H1 (cell line): ENCODE data around the gene TMEM147. TPM values are rescaled to one million over a fixed set of nuclear protein-coding genes. Genes with fewer than 3 reads are reported as not detected.

ENCODE experiments used
- CTCF ChIA-PET: fragments of 300-600 bp; sonication (Branson Sonifier 250); formaldehyde crosslinking; loops from one replicate; lab custom pipeline; 2021; ENCODE audit not compliant: partially characterized antibody; lab: Charles Lee
- POLR2A ChIA-PET: fragments of 300-600 bp; sonication (Branson Sonifier 250); formaldehyde crosslinking; loops from one replicate; lab custom pipeline; 2021; ENCODE audit warnings: inconsistent platforms; ENCODE audit not compliant: partially characterized antibody; lab: Charles Lee
- DNase-seq, 2 experiments: peaks; one replicate each; pipeline versions ENCODE4 v3.0.0 to v3.0.0-alpha.2; 2010 to 2022; ENCODE audit warnings: low spot score in 2 of 2, low read depth in 1 of 2, mixed read lengths in 1 of 2
- FAIRE-seq: peaks from 2 replicates; lab custom pipeline; 2011; peaks lifted over from hg19 to GRCh38; lab: Jason Lieb, UNC
- H2AFZ ChIP-seq: 2 replicates; pipeline ENCODE4 v1.8.1; 2012; ENCODE audit warnings: low read length, inconsistent platforms
- H2AK5ac ChIP-seq: 2 replicates; pipeline ENCODE4 v1.6.1; 2013; ENCODE audit warnings: low read depth, low read length
- H2BK120ac ChIP-seq: replicated peaks from 2 replicates; pipeline ENCODE3; 2013; ENCODE audit warnings: low read depth, low read length, inconsistent platforms
- H2BK12ac ChIP-seq: 2 replicates; pipeline ENCODE4 v1.6.1; 2013; ENCODE audit warnings: low read depth, low read length
- H2BK15ac ChIP-seq: 2 replicates; pipeline ENCODE4 v1.6.1; 2013; ENCODE audit warnings: low read length
- H2BK20ac ChIP-seq: 2 replicates; pipeline ENCODE4 v1.6.1; 2013; ENCODE audit warnings: low read length
- H2BK5ac ChIP-seq: 2 replicates; pipeline ENCODE4 v1.6.1; 2013; ENCODE audit warnings: low read depth, low read length
- H3K14ac ChIP-seq: 2 replicates; pipeline ENCODE4 v1.6.1; 2013; ENCODE audit warnings: inconsistent platforms; ENCODE audit not compliant: insufficient read length
- H3K18ac ChIP-seq: 2 replicates; pipeline ENCODE4 v1.6.1; 2013; ENCODE audit warnings: low read length; ENCODE audit errors: extremely low read depth
- H3K23ac ChIP-seq: 2 replicates; pipeline ENCODE4 v1.6.1; 2013; ENCODE audit warnings: inconsistent platforms; ENCODE audit not compliant: insufficient read length
- H3K23me2 ChIP-seq: 2 replicates; pipeline ENCODE4 v1.6.1; 2013; ENCODE audit warnings: low read depth, low read length
- H3K27ac ChIP-seq: 2 replicates; pipeline ENCODE4 v1.6.1; 2011; ENCODE audit warnings: low read depth, low read length, inconsistent platforms
- H3K27me3 ChIP-seq, 4 experiments: replicated peaks in 1 of 4; 1 replicate in 1 of 4; 2 replicates in 3 of 4; pipeline versions ENCODE4 v1.6.1 to v1.8.1; 2011 to 2013; ENCODE audit warnings: low read length in 3 of 4, mild to moderate bottlenecking in 3 of 4, inconsistent platforms in 2 of 4, mixed read lengths in 2 of 4, moderate library complexity in 1 of 4; ENCODE audit not compliant: control insufficient read depth in 3 of 4, insufficient read depth in 3 of 4; ENCODE audit errors: extremely low read depth in 1 of 4
- H3K36me3 ChIP-seq, 4 experiments: 2 replicates each; pipeline versions ENCODE4 v1.6.1 to v1.8.1; 2011 to 2013; ENCODE audit warnings: mild to moderate bottlenecking in 4 of 4, low read length in 3 of 4, moderate library complexity in 2 of 4, control low read depth in 1 of 4, inconsistent platforms in 1 of 4; ENCODE audit not compliant: insufficient read depth in 4 of 4, control insufficient read depth in 2 of 4
- H3K4ac ChIP-seq: replicated peaks from 2 replicates; pipeline ENCODE3; 2013; ENCODE audit warnings: low read length, low read depth, mixed read lengths, inconsistent platforms; ENCODE audit not compliant: insufficient read length
- H3K4me1 ChIP-seq, 4 experiments: replicated peaks in 1 of 4; 1 replicate in 1 of 4; 2 replicates in 3 of 4; pipeline versions ENCODE4 v1.6.1 to v1.8.1; 2011 to 2013; ENCODE audit warnings: low read length in 3 of 4, inconsistent platforms in 2 of 4, mixed read lengths in 1 of 4; ENCODE audit not compliant: insufficient read depth in 4 of 4, control insufficient read depth in 3 of 4
- H3K4me2 ChIP-seq, 2 experiments: 2 replicates each; pipeline versions ENCODE4 v1.6.1 to v1.8.1; 2011 to 2013; ENCODE audit warnings: low read depth in 2 of 2, low read length in 2 of 2, control low read depth in 1 of 2, inconsistent platforms in 1 of 2, mild to moderate bottlenecking in 1 of 2; ENCODE audit not compliant: insufficient read depth in 1 of 2
- H3K4me3 ChIP-seq, 4 experiments: fragments of 200-600, 300-600 bp in 1 of 4; sonication (generic), shearing (Covaris generic), sonication (Bioruptor Twin) in 1 of 4; 2 replicates each; pipeline versions ENCODE4 v1.5.1 to v1.8.1; 2011 to 2016; ENCODE audit warnings: low read length in 4 of 4, low read depth in 3 of 4, control low read depth in 2 of 4, inconsistent platforms in 2 of 4, mild to moderate bottlenecking in 2 of 4, mixed read lengths in 1 of 4, moderate library complexity in 1 of 4; ENCODE audit not compliant: insufficient read depth in 2 of 4; ENCODE audit errors: extremely low read depth in 1 of 4
- H3K56ac ChIP-seq: replicated peaks from 2 replicates; pipeline ENCODE3; 2013; ENCODE audit warnings: low read depth, mild to moderate bottlenecking, mixed read lengths, low read length, inconsistent platforms; ENCODE audit not compliant: insufficient read length
- H3K79me1 ChIP-seq: 2 replicates; pipeline ENCODE4 v1.6.1; 2013; ENCODE audit warnings: low read depth, low read length, control low read depth
- H3K79me2 ChIP-seq, 2 experiments: 2 replicates each; pipeline versions ENCODE4 v1.6.1 to v1.8.1; 2012 to 2013; ENCODE audit warnings: low read length in 2 of 2, mild to moderate bottlenecking in 2 of 2, inconsistent platforms in 1 of 2; ENCODE audit not compliant: insufficient read depth in 2 of 2, control insufficient read depth in 1 of 2
- H3K9ac ChIP-seq, 4 experiments: replicated peaks in 1 of 4; 1 replicate in 1 of 4; 2 replicates in 3 of 4; pipeline versions ENCODE4 v1.6.1 to v1.8.1; 2011 to 2013; ENCODE audit warnings: low read depth in 3 of 4, low read length in 3 of 4, control low read depth in 2 of 4, mild to moderate bottlenecking in 2 of 4, moderate library complexity in 2 of 4, inconsistent platforms in 1 of 4; ENCODE audit errors: extremely low read depth in 1 of 4
- H3K9me3 ChIP-seq, 2 experiments: 2 replicates each; pipeline versions ENCODE4 v1.6.1 to v1.8.1; 2012 to 2013; ENCODE audit warnings: mild to moderate bottlenecking in 2 of 2, moderate library complexity in 2 of 2, control low read depth in 1 of 2, inconsistent platforms in 1 of 2, low read depth in 1 of 2, low read length in 1 of 2, mixed read lengths in 1 of 2; ENCODE audit not compliant: insufficient read depth in 2 of 2
- H4K20me1 ChIP-seq, 2 experiments: replicated peaks in 1 of 2; 2 replicates each; pipeline versions ENCODE3 to v1.8.1; 2011 to 2013; ENCODE audit warnings: inconsistent platforms in 2 of 2, low read length in 2 of 2, mild to moderate bottlenecking in 1 of 2; ENCODE audit not compliant: insufficient read depth in 2 of 2, control insufficient read depth in 1 of 2
- H4K5ac ChIP-seq: 2 replicates; pipeline ENCODE4 v1.6.1; 2013; ENCODE audit warnings: low read length, low read depth, mixed read lengths, inconsistent platforms; ENCODE audit not compliant: insufficient read length
- H4K8ac ChIP-seq: 2 replicates; pipeline ENCODE4 v1.8.0; 2013; ENCODE audit warnings: mild to moderate bottlenecking, moderate library complexity, low read length, inconsistent platforms; ENCODE audit not compliant: insufficient read depth; ENCODE audit errors: extremely low read depth
- H4K91ac ChIP-seq: replicated peaks from 2 replicates; pipeline ENCODE3; 2013; ENCODE audit warnings: low read length, mixed read lengths, inconsistent platforms; ENCODE audit not compliant: insufficient read length
- BCL11A ChIP-seq, 2 experiments: IDR thresholded peaks; one replicate each; pipeline ENCODE4 v1.6.1; 2011; ENCODE audit warnings: low read depth in 2 of 2, low read length in 2 of 2, mild to moderate bottlenecking in 2 of 2
- EZH2 ChIP-seq: fragments of 200-600 bp; sonication (generic); IDR thresholded peaks from 2 replicates; pipeline ENCODE4 v1.7.1; 2012; ENCODE audit warnings: low read depth, mild to moderate bottlenecking, moderate library complexity, low read length, inconsistent platforms; ENCODE audit not compliant: severe bottlenecking
- PHF8 ChIP-seq: fragments of 200-600 bp; sonication (generic); conservative IDR thresholded peaks from 2 replicates; pipeline ENCODE4 v1.7.1; 2012; ENCODE audit warnings: low read depth, mild to moderate bottlenecking, inconsistent platforms, low read length, moderate library complexity
- SIX5 ChIP-seq: IDR thresholded peaks from 2 replicates; pipeline ENCODE4 v1.6.1; 2011; ENCODE audit warnings: mild to moderate bottlenecking, low read depth, low read length
- WGBS, 2 experiments: shearing (Covaris generic) in 1 of 2; methylation state at CpG; one replicate each; pipeline versions ENCODE4 v1.1.6 to v1.1.7; 2013 to 2015; ENCODE audit warnings: low lambda C conversion rate in 2 of 2, mixed read lengths in 2 of 2, inconsistent platforms in 1 of 2, low coverage in 1 of 2, missing lambda C conversion rate in 1 of 2; ENCODE audit not compliant: insufficient replicate concordance in 2 of 2, insufficient coverage in 1 of 2, insufficient read length in 1 of 2; ENCODE audit errors: extremely low coverage in 1 of 2, missing lambda C conversion rate in 1 of 2; 5-methylcytosine and 5-hydroxymethylcytosine counted together
- polyA plus RNA-seq, 7 experiments: library from polyadenylated mRNA; depleted of rRNA in 3 of 7; stranded (reverse) in 5 of 7; unstranded in 2 of 7; fragments of >200 nt in 5 of 7; fragments of 200-250 nt in 2 of 7; gene quantifications; 1 replicate in 5 of 7; 2 replicates in 1 of 7; 4 replicates in 1 of 7; pipeline versions ENCODE4 v1.2.1 to v1.2.3, GENCODE V29; 2011 to 2013; ENCODE audit warnings: missing spikeins in 2 of 7, mixed read lengths in 2 of 7
- total RNA-seq: library from RNA; stranded (reverse); fragmentation: NEBNext Ultra II Directional; extraction: Animal tissue kit (Norgen Biotek cat#: 25700); gene quantifications from 2 replicates; pipeline ENCODE4 v1.2.1, GENCODE V29; 2021

TMEM147 gene
- total and polyA plus RNA-seq, 2 of the 8 experiments (the other 6 are each of a cell fraction or from before 2014, with no cell fraction given), result 159 to 418 TPM

- CTCF ChIA-PET, result interaction anchor here (2.0 kb wide), 1 partner anchor 9 kb away, joined by 8 read pairs; the partner anchor contains the start of gene KRTDAP
- no peak overlapping the region for H3K14ac ChIP-seq
- no peaks in the 10 kb centered on the region for H3K23me2 ChIP-seq
- WGBS, 2 experiments, result 93% methylated on average over 10 of the region's 10 CpGs; no CpG with 5 or more reads in 1 of the 2 experiments
- no peak overlapping the region for H2BK120ac ChIP-seq
- H4K5ac ChIP-seq, result no peak overlapping the region
- H3K23ac ChIP-seq, result no peak overlapping the region
- POLR2A ChIA-PET, result interaction anchor here (0.5 to 2.6 kb wide), 5 partner anchors 9 to 16 kb away, joined by 4 to 23 read pairs (median 5); partner anchors contain the start of gene DMKN
- no peak overlapping the region for H3K4me2 ChIP-seq
- no peak overlapping the region for H4K8ac ChIP-seq
- H3K18ac ChIP-seq, result no peak overlapping the region
- H3K27me3 ChIP-seq, result no peaks in the 10 kb centered on the region
- no peak overlapping the region for H2AK5ac ChIP-seq
- H2BK15ac ChIP-seq, result no peak overlapping the region
- no peak overlapping the region for H3K27ac ChIP-seq
- no peaks in the 10 kb centered on the region for H3K9me3 ChIP-seq
- no peak overlapping the region for H3K56ac ChIP-seq
- H4K91ac ChIP-seq, result no peak overlapping the region
- no peaks in the 10 kb centered on the region; a peak in 1 of 4 replicates for H3K79me2 ChIP-seq
- H2AFZ ChIP-seq, result no peak overlapping the region
- H2BK20ac ChIP-seq, result no peak overlapping the region
- H3K4ac ChIP-seq, result no peak overlapping the region
- H2BK12ac ChIP-seq, result no peak overlapping the region
- H3K4me3 ChIP-seq, result no peak overlapping the region
- peaks cover 20 to 59% (median 45%) of the 10 kb centered on the region in 4 experiments for H3K36me3 ChIP-seq
- peaks cover 2 to 14% of the 10 kb centered on the region in 2 experiments for H4K20me1 ChIP-seq
- H3K4me1 ChIP-seq, result peaks cover 0 to 4% (median 2%) of the 10 kb centered on the region in 4 experiments; a peak in 2 of 7 replicates
- no peak overlapping the region for H3K9ac ChIP-seq
- FAIRE-seq, result no peak
- no peak for DNase-seq
- H2BK5ac ChIP-seq, result no peak overlapping the region
- no peaks in the 10 kb centered on the region for H3K79me1 ChIP-seq
- no peak for TF ChIP-seq PHF8
- no peak for TF ChIP-seq SIX5
- TF ChIP-seq BCL11A (IDR thresholded peaks at IDR 0.05; ENCODE audit: low read depth in 2 of 2, low read length in 2 of 2), result no peak
- no peak for TF ChIP-seq EZH2
Measured at GRCh38 chr19:35500611-35501010, 44.8 kb upstream of the TMEM147 start.
